Astrocyte of the spinal cord (primary cell): ENCODE results near the gene SLC1A2.

Experiments used
- DNase-seq: peaks from one replicate; pipeline ENCODE4 v3.0.0; 2011; ENCODE audit warnings: low read depth, low spot score
- H3K4me3 ChIP-seq: 2 replicates; pipeline ENCODE4 v1.5.1; 2011; ENCODE audit warnings: low read depth, mild to moderate bottlenecking, low read length, moderate library complexity
- in situ Hi-C: cut with HindIII; loops from 2 replicates; pipeline ENCODE4 v1.10.0; 2017; ENCODE audit warnings: low sequenced_read_pairs
- TF ChIP-seq, protein P1 (sequence below): IDR thresholded peaks from 2 replicates; pipeline ENCODE4 v1.5.1; 2012; ENCODE audit warnings: low read depth, mild to moderate bottlenecking, low read length, inconsistent platforms

The SLC1A2 gene

DNA sequence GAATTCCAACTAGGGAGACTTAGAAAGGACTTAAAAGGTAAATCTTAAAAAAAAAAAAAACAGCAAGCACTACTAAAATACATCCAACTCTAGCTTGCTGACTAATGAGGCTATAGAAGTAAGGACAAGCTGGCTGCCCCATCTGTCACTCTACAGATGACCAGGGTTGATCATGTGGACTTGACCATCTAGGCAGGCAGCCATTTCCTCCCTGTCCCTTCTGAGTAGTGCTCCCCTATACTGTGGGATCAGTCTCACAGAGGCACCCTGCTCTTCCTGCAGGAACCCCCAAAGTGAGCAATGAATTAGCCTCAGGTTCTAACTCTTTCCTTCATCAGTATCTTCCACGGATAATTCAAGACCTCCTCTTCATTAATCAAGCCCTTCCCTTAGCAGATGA is 12.3 kb downstream of the SLC1A2 start:
- in situ Hi-C loops: no loop called here
- no peak overlapping the region for H3K4me3 ChIP-seq
- TF ChIP-seq, protein P1, sequence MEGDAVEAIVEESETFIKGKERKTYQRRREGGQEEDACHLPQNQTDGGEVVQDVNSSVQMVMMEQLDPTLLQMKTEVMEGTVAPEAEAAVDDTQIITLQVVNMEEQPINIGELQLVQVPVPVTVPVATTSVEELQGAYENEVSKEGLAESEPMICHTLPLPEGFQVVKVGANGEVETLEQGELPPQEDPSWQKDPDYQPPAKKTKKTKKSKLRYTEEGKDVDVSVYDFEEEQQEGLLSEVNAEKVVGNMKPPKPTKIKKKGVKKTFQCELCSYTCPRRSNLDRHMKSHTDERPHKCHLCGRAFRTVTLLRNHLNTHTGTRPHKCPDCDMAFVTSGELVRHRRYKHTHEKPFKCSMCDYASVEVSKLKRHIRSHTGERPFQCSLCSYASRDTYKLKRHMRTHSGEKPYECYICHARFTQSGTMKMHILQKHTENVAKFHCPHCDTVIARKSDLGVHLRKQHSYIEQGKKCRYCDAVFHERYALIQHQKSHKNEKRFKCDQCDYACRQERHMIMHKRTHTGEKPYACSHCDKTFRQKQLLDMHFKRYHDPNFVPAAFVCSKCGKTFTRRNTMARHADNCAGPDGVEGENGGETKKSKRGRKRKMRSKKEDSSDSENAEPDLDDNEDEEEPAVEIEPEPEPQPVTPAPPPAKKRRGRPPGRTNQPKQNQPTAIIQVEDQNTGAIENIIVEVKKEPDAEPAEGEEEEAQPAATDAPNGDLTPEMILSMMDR: no peak
- DNase-seq: no peak

DNA sequence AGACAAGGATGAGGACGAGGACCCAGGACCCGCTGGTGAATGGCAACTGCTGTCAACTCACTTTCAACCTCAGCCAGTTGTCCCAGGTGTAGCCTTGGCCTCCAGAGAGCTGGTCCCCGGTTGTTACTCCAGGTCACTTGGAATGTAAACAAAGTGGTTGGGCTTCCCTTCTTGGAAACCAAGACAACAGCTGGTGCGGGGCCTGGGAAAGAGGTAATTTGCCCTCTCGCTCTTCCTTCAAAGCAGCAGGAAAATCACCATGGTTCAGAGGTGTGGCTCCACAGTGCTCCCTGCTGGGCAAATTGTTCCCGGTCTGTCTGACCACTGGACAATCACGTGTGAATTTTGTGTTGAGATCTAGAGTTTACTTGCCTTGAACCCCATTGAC is 15.0 kb downstream of the SLC1A2 start:
- peak; percentile 42 for DNase-seq
- in situ Hi-C loops: no loop called here
- no peak overlapping the region for H3K4me3 ChIP-seq
- TF ChIP-seq, protein P1: peak; percentile 63

DNA sequence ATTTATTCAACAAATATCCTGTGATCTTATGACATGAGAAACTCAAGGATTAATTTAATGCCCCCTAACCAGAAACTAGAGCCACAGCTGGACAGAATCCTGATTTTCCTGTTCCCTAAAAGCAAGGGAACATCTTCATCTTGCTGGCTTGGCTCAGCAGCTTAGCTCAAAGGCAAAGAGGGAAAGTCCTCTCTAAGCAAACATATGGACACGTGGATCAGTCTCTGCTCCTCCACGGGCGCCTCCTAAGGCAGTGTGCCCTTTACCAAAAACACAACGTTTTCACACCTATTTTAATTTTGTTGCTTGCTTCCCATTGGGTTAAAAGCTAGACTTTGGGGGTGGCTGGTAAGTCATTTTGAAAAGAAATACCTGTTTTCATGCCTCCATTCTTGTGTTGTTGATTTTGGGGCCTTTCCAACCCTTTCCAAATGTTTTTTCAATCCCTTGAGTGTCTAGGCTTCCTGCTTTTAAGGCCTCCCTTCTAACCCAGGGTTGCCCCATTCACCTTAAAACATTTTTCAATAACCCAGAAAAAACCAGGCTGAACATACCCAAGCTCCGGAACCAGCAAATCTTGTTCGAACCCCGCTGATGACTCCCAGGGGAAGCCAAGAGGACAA is 15.5 kb downstream of the SLC1A2 start:
- H3K4me3 ChIP-seq: no peak overlapping the region
- DNase-seq: no peak
- TF ChIP-seq, protein P1: no peak
- in situ Hi-C loops: no loop called here

DNA sequence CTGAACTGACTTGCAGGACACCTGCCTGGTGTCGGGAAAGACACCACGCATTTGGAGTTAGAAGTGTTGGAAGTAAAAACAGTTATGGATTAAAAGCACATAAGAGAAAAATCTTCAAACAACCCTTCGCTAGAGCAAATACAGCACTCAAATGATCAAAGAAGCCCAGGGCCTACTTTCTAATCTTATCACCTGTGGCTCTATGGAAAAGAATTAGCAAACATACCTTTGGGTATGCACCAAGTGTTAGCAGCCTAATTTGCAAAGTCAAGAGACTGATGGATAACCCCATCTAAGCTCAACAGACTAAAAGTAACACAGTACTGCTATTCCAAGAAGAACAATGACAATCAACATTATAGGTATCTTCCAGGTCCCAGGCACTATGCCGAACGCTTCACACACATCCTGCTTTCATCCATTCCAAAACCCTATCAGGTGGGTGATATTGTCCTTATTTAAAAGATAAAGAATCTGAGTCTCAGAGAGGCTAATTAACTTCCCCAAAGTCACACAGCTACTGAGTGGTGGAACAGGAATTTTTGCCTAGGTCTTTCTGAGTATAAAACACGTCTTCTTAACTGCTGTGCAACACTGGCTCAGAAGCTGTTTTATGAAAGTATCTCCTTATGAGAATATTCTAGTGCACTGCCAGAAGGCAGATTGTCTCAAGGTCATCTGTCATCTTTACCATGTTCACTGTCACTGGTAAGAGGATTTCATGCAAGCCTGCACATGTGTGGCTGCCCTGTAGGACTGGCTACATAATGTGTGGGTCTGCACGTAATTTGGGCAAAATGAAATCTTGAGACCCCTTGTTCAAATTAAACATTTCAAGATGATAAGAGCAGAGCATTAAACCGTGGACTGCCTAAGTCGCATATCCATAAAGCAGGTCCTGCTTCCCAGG is 16.4 kb downstream of the SLC1A2 start:
- no peak for DNase-seq
- in situ Hi-C loops: no loop called here
- TF ChIP-seq, protein P1: no peak
- H3K4me3 ChIP-seq: no peak overlapping the region

DNA sequence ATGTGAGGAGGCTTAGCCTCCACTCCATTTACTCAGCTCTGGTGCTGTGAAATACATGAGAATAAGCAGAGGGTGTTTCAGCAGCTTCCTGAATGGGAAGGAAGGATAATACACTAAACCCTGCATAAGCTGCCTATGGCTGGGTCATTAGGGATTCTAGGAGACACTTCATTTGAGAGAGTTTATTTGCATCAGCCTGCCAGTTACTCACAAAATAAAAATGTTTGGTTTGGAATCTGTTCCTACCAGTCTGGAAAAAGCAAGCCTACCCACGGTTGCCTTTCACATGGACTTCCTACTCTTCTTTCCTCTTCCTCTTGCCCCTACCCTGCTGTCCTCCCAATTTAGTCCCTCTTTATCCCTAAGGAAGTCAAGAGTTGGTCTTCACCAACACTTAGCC is 20.5 kb downstream of the SLC1A2 start:
- in situ Hi-C loops: no loop called here
- TF ChIP-seq, protein P1: no peak
- no peak overlapping the region for H3K4me3 ChIP-seq
- DNase-seq: no peak

DNA sequence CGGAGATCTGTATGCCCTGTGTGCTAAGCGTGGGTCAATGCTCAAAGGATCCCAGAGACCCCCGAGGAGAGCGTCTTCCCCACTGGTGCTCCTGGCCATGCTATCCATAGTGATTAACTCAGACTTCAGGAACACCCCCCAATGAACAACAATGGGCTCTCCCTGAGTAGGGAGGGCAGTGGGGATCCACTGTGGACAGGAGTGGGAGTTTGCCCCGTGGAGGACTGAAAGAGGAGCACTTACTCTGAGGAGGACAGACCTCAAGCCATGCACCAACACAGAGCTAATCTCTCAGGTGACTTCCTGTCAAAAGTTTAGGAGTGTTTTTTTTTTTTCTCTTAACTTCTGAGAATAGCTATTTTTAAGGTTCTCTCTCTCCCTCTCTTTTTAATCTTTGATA is 24.4 kb downstream of the SLC1A2 start:
- in situ Hi-C loops: no loop called here
- no peak overlapping the region for H3K4me3 ChIP-seq
- TF ChIP-seq, protein P1: no peak
- no peak for DNase-seq
